GM18870 (cell line): ENCODE data around the gene KIAA0319L.

Source experiments
- ATAC-seq: cut with Tn5 transposase; IDR thresholded peaks from one replicate; pipeline ENCODE4 v1.9.1; 2021; ENCODE audit warnings: moderate library complexity; ENCODE audit not compliant: unreplicated experiment

The KIAA0319L gene

DNA sequence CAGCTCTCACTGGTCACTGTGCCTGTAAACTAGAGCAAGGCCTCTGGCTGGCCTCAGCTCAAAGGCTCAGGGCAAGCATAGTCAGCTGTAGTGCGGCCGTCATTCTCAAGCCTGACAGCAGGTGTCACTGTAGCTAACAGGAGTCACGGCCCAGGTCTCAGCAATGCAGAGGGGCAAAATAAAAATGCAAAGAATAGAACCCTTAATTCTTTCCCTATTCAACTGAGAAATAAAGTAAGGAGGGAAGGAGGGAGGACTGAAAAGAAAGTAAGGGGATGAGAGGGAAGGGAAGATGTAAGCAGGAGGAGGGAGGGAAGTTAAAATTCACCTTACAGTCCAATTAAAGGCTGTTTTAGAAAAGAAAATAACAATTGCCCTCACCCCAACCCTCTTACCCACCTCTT lies 106.1 kb downstream of the KIAA0319L start:
- no peak for ATAC-seq

DNA sequence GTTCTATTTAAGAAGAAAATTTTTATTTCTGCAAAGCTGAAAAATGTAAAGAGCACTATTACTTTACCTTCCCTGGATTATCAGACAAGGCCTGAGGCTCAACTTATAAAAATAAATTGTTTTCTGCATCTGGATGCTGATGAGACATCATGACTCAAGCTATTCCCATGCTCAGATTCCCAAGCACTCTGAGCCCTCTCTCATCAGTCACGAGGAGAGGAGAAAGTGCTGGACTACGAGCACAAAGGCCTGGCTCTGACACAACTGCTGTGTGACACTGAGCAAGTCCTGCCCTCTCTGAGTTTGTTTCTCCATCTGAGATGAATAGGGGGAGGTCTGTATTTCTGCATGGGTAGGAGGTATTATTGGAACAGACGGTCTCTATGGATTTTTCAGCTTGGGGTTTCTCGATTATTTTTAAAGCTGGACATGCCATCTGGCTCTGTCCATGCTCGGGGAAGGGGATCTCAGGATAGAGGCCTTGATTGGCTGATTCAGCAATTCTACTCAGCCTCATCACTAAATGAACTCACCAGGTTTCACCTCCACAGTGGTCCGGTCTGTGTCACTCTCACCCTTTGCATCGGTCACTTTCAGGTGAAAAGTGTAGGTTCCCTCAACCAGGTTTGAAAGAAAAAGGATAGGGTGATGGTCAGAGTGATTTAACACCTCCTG lies 107.7 kb downstream of the KIAA0319L start:
- ATAC-seq = no peak

DNA sequence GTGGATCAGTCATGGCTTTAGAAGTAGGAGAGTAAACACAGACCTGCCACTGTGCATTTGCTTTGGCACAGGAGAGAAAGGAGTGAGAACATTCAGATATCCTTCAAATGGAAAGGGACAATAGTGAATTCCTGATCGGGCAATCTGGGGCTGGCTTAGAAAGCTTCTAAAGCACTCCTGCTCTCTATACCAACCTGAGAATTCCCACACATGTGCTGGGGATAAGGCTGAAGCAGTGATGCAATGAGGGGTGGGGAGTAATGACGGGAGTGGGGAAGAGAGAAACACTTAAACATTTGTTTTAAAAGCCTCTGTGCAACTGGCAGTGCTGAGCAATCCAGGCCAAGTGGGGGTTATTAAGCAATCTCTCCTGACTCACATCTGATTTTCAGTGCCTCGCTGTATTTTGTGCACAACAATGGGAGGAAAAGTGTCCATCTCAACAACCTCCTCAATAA lies 108.8 kb downstream of the KIAA0319L start:
- no peak for ATAC-seq

DNA sequence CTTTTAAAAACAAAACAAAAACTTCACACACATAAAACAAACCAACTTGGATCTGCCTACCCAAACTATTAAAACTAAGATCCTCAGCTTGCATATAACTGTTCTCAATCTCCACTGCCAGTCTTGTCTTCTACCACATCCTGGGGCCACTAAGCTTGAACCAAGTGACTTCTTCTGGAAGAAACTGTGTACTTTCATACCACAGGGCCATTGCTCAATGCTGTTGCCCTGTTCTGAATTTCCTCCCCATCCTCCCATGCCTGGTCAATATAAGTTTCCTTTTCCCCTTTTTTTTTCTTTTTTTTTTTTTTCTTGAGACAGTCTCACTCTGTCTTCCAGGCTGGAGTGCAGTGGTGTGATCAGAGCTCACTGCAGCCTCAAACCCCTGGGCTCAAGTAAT lies 109.9 kb downstream of the KIAA0319L start:
- no peak for ATAC-seq

GRCh38 chr1:35444519-35444774 lies 112.8 kb downstream of the KIAA0319L start:
- no peak for ATAC-seq

- ATAC-seq = no peak
Measured at GRCh38 chr1:35443768-35444518, 113.3 kb downstream of the KIAA0319L start.

DNA sequence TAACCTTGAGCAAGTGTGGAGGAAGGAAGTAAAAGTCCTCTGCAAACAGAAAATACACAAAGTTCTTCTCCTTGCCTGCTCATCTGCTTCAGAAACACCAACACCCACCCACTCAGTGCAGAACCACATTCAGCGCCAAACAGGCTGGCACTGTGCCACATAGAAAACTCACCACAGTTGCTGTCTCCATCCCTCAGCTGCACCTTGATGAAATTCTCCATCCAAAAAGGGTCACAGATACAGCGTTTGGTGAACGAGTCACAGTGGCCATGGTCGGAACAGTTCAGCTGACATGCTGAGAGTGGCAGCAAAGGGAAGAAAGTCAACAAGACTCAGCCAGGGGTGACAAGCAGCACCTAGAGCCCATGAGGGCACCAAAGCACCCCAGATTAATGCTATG lies 114.5 kb downstream of the KIAA0319L start:
- no peak for ATAC-seq

DNA sequence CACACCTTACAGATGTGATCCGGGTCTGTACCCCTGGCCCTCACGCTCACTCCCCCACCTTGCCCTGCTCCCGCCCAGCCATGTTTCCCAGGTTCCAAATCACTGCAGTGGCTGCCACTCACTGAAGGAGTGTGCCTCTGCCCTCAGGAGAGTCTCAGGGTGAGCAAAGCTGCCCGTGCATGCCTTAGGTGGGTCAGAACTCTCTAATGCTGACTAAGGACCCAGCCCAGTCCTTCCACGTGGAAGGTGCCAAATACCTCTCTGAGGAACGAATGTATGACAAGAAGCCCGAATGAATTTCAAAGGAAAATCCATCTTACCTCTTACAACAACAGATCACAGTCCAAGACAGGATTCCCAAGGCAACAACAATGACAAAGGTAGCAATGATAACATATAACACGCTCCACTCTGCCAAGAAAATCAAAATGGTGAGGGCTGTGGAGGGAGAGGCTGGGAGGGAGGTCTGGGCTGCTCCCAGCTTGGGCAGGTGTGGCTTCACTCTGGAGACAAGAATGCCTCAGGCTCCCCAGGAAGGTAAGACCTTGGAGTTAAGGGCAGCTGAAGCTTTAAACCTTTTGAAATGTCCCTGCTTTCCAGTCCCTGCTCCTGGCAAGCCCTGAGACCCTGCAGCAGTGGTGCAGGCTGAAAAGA lies 115.2 kb downstream of the KIAA0319L start:
- ATAC-seq = no peak

GRCh38 chr1:35439626-35440025 lies 117.6 kb downstream of the KIAA0319L start:
- ATAC-seq = no peak

DNA sequence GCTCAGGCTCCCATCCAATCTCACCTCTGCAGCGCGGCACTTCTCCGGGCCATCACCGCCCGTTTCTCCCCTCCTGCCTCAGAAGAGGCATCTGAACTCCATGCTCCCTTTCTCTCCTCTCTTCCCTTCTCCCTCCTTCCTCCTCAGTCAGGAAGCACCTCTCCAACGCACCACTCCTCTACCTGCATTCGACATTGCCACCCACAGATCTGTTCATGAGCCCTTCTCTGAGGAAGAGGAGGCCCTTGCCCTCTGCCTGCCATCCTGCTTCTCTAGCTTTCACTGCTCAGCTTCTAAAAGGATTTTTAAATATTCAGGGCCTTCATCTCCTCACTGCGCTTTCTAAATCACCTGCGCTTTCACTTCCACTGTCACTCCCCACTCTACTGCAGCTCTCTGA lies 120.0 kb downstream of the KIAA0319L start:
- ATAC-seq = no peak

- no peak for ATAC-seq
Measured at GRCh38 chr1:35436078-35436477, 121.1 kb downstream of the KIAA0319L start.

DNA sequence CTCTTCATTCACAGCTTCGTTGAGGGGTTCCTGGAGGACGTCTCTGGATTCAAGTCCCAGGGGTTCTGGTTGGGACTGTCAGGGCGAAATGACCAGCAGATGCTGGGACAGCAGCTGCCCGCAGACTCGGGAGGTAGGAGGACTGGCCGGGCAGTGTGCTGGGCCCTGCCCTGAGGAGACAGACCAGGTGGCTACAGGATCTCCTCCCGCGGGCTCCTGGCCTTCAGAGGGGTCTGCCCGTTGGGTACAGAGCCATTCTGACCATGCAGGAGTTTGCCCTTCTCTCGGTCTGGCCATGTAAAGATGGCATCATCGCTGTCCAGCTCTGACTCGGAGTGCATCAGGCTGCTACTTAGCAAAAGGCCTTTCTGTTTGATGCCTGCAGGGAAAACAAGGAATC lies 122.5 kb downstream of the KIAA0319L start:
- no peak for ATAC-seq

- ATAC-seq = no peak
Measured at GRCh38 chr1:35433714-35434113, 123.5 kb downstream of the KIAA0319L start.

GRCh38 chr1:35432231-35432630 lies 125.0 kb downstream of the KIAA0319L start:
- no peak for ATAC-seq

DNA sequence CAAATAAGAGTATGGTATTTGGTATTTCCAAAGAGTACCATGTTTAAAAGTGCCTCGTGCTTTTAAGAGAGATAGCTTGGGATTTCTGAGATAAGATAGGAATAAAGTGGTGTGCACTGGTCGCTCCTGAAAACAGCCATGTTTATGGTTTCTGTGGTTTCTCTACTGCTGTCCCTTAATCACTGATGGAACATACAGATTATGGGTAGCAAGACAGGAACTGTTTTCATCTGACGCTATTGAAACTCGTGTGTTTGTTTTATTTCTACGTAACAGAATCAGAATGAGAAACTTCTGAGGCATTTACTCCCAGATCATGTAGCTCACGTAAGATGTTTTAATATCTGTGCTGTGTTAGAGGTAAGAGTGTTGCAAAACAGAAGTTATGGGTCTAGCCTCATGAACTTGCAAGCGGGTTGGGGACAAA lies 126.0 kb downstream of the KIAA0319L start:
- no peak for ATAC-seq

GRCh38 chr1:35430762-35431161 lies 126.4 kb downstream of the KIAA0319L start:
- ATAC-seq = no peak

DNA sequence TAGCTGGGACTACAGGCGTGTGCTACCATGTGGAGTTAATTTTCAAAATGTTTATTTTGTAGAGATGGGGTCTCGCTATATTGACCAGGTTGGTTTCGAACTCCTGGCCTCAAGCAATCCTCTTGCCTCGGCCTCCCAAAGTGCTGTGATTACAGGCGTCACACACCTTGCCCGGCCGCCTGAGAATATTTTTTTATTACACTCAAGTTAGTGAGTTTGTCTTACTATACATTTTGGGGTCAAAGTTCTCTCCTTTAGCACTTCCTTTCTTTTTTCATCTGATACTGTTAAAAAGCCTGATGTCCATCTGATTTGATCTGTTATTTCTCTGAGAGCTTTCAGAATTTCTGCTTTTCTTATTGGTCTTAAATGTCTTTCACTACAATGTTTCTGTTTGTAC lies 128.8 kb downstream of the KIAA0319L start:
- no peak for ATAC-seq

- no peak for ATAC-seq
Measured at GRCh38 chr1:35426097-35426586, 131.1 kb downstream of the KIAA0319L start.

- ATAC-seq = no peak
Measured at GRCh38 chr1:35408925-35409324, 148.3 kb downstream of the KIAA0319L start.

DNA sequence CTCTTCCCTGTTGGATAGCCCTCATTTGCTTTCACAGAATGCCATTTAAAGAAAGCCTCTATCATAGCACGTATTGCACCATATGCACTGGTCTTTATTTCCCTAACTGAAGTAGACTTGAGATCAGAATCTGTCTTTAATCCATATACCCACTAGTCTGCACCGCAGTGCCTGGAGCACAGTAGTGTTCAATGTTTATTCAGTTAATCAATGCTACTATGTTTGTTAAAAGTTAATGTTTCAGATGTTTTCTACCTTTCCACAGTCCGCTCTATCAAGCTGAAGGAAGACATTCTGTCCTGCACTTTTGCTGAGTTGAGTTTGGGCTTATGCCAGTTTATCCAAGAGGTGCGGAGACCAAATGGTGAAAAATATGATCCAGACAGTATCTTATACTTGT lies 149.5 kb downstream of the KIAA0319L start:
- ATAC-seq = no peak

- no peak for ATAC-seq
Measured at GRCh38 chr1:35406103-35406502, 151.1 kb downstream of the KIAA0319L start.

- no peak for ATAC-seq
Measured at GRCh38 chr1:35401049-35401448, 156.2 kb downstream of the KIAA0319L start.
